Left kidney (tissue), 1 donor: ENCODE measurements around the gene CUL5. TPM values are rescaled to one million over a fixed set of nuclear protein-coding genes. Genes with fewer than 3 reads are reported as not detected.

Experiments
- polyA plus RNA-seq: library from polyadenylated mRNA; unstranded; fragments of 120-200 nt; gene quantifications from one replicate; pipeline ENCODE4 v1.2.1, GENCODE V29; 2013; ENCODE audit not compliant: insufficient read length

Gene CUL5
- polyA plus RNA-seq, 1 donor = 49.2 TPM

Other genes with a start within 250 kb of the CUL5 start
- gene SLC35F2, start 150.1 kb upstream of the CUL5 start, polyA plus RNA-seq = 21.1 TPM
- gene RAB39A, start 80.5 kb upstream of the CUL5 start, polyA plus RNA-seq = 1.2 TPM
- gene ACAT1, start 112.7 kb downstream of the CUL5 start, polyA plus RNA-seq = 110 TPM
- gene NPAT, start 213.7 kb downstream of the CUL5 start, polyA plus RNA-seq = 23.7 TPM
- 113 TPM for gene ATM, start 214.2 kb downstream of the CUL5 start, polyA plus RNA-seq